WERI-Rb-1 (cell line): ENCODE measurements around the gene ACTR3.
"Not testable (repeated sequence)": the region's sequence is repeated elsewhere in the genome, so short reads cannot be mapped to it uniquely, and the experiment has no call there.

Experiments
- DNase-seq: peaks from one replicate; pipeline ENCODE4 v3.0.0-alpha.2; 2020
- H3K27ac ChIP-seq: fragments of 250-450 bp; sonication (Bioruptor Pico); 2 replicates; pipeline ENCODE4 v1.5.1; 2020; ENCODE audit warnings: mild to moderate bottlenecking, moderate library complexity
- H3K27me3 ChIP-seq: fragments of 250-450 bp; sonication (Bioruptor Pico); 2 replicates; pipeline ENCODE4 v1.5.1; 2021; ENCODE audit warnings: mild to moderate bottlenecking, low read depth, moderate library complexity; ENCODE audit not compliant: insufficient read depth, severe bottlenecking
- H3K36me3 ChIP-seq: fragments of 250-450 bp; sonication (Bioruptor Pico); 2 replicates; pipeline ENCODE4 v1.5.1; 2020; ENCODE audit warnings: mild to moderate bottlenecking, moderate library complexity
- H3K4me3 ChIP-seq: 2 replicates; pipeline ENCODE4 v1.5.1; 2011; ENCODE audit warnings: low read depth, mild to moderate bottlenecking, control low read depth, low read length
- H3K9me3 ChIP-seq: fragments of 250-450 bp; sonication (Bioruptor Pico); 2 replicates; pipeline ENCODE4 v1.5.1; 2021; ENCODE audit warnings: mild to moderate bottlenecking, moderate library complexity; ENCODE audit not compliant: severe bottlenecking
- TF ChIP-seq, protein P1 (sequence below): IDR thresholded peaks from 2 replicates; pipeline ENCODE4 v1.5.1; 2011; ENCODE audit warnings: low read depth, mild to moderate bottlenecking, control low read depth, inconsistent platforms, low read length

ACTR3 gene

DNA sequence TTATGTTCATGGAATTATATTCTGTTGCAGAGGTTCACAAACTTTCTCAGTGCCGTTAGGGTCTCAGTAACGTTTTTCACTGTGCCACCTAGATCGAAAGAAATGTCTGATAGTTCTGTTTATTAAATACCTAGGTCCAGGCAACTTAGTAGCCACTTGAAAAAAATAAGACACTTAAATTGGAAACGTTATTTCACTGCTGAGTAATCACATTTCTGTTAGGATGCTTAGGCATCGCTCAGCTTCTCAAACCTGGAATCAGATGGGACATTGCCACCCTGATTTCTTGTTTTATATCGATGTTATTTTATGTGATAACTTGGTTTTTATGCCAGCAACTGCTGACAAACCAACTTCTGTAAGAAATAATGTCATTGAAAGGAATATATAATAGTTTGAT lies 36.0 kb downstream of the ACTR3 start:
- no peak for DNase-seq
- TF ChIP-seq, protein P1, sequence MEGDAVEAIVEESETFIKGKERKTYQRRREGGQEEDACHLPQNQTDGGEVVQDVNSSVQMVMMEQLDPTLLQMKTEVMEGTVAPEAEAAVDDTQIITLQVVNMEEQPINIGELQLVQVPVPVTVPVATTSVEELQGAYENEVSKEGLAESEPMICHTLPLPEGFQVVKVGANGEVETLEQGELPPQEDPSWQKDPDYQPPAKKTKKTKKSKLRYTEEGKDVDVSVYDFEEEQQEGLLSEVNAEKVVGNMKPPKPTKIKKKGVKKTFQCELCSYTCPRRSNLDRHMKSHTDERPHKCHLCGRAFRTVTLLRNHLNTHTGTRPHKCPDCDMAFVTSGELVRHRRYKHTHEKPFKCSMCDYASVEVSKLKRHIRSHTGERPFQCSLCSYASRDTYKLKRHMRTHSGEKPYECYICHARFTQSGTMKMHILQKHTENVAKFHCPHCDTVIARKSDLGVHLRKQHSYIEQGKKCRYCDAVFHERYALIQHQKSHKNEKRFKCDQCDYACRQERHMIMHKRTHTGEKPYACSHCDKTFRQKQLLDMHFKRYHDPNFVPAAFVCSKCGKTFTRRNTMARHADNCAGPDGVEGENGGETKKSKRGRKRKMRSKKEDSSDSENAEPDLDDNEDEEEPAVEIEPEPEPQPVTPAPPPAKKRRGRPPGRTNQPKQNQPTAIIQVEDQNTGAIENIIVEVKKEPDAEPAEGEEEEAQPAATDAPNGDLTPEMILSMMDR = no peak
- peaks cover 38% of the 10 kb centered on the region for H3K36me3 ChIP-seq
- no peaks in the 10 kb centered on the region for H3K27me3 ChIP-seq
- H3K27ac ChIP-seq = no peak overlapping the region
- no peak overlapping the region for H3K4me3 ChIP-seq
- H3K9me3 ChIP-seq = no peaks in the 10 kb centered on the region

DNA sequence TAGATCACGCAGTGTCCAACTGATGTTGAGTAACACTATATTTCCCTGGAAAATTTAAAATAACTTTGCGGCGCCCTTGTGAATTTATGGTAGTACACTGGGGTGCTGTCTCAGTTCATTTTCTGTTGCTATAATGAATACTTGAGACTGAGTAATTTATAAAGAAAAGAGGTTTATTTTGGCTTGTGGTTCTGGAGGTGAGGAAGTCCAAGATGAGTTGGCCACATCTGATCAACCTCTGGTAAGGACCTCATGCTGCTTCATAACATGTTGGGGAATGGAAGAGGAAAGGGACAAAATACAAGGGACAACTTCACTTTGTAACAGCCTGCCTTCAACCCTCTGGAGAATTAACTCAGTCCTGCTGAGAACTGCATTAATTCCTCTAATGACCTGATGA lies 36.4 kb downstream of the ACTR3 start:
- H3K27ac ChIP-seq = no peak overlapping the region
- H3K4me3 ChIP-seq = no peak overlapping the region
- TF ChIP-seq, protein P1 = no peak
- H3K9me3 ChIP-seq = no peaks in the 10 kb centered on the region
- no peaks in the 10 kb centered on the region for H3K27me3 ChIP-seq
- DNase-seq = no peak
- peaks cover 38% of the 10 kb centered on the region for H3K36me3 ChIP-seq

DNA sequence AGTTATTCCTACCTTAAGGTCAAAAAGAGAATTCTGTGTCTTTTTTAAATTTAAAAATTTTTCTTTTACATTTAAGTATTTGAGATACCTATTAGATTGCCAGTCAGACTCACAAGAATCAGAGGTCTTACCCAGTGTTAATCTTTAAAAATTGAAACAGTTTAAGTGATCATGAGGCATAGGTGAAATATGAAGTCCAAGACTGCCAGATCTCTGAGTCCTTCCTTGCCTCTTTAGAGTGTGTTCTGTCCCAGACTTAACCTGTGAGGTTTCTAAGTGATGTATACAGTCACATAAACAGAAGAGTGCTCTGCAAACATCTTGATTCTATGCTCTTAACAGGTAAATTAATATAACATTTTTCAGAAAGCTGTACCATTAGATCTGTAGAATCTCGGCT lies 40.6 kb downstream of the ACTR3 start:
- no peaks in the 10 kb centered on the region for H3K27me3 ChIP-seq
- TF ChIP-seq, protein P1 = no peak
- no peak overlapping the region for H3K27ac ChIP-seq
- no peak overlapping the region for H3K4me3 ChIP-seq
- H3K9me3 ChIP-seq = no peaks in the 10 kb centered on the region
- no peak for DNase-seq
- peaks cover 32% of the 10 kb centered on the region for H3K36me3 ChIP-seq

DNA sequence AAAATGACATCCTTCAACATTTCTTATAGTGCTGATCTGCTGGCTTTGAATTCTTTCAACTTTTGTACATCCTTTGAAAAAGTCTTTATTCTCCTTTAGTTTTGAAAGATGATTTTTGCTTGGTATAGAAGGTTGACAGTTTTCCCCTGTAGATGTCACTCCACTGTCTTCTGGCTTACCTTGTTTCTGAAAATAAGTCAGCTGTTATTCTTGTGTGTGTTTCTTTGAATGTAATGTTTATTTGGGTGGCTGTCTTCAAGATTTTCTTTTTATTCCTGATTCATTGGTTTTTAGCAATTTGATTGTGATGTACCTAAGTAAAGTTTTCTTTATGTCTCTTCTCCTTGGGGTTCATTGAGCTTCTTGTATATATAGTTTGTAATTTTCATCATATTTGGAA lies 47.6 kb downstream of the ACTR3 start:
- Histone ChIP-seq H3K9me3 (no peaks in the 10 kb centered on the region), H3K36me3 (peaks cover 29% of the 10 kb centered on the region), H3K4me3 (no peak overlapping the region), H3K27ac (no peak overlapping the region), H3K27me3 (no peaks in the 10 kb centered on the region)
- DNase-seq = no peak
- TF ChIP-seq, protein P1 = no peak

DNA sequence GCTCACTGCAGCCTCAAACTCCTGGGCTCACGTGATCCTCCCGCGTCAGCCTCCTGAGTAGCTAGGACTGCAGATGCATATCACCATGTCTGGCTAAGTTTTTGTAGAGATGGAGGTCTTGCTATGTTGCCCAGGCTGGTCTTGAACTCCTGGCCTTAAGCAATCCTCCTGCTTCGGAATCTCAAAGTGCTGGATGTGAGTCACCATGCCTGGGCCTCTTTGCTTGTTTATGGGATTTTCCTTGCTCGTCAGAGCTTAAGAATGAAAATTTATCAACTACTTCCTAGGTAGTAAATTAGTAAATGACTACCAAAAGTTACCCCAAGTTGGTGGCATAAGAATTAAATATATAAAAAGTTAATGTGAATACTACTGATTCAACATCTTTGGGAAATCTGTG lies 51.0 kb downstream of the ACTR3 start:
- peaks cover 34% of the 10 kb centered on the region for H3K36me3 ChIP-seq
- H3K9me3 ChIP-seq = no peaks in the 10 kb centered on the region
- H3K4me3 ChIP-seq = no peak overlapping the region
- H3K27me3 ChIP-seq = no peaks in the 10 kb centered on the region
- DNase-seq = no peak
- H3K27ac ChIP-seq = no peak overlapping the region
- TF ChIP-seq, protein P1 = no peak

DNA sequence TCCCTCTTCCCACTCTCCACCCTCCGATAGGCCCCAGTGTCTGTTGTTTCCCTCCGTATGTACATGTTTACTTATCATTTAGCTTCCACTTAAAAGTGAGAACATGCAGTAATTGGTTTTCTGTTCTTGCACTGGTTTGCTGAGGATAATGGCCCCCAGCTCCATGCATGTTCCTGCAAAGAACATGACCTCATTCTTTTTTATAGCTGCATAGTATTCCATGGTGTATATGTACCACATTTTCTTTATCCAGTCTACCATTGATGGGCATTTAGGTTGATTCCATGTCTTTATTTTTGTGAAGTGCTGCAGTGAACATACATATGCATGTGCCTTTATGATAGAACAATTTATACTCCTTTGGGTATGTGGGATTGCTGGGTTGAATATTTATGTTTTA lies 55.9 kb downstream of the ACTR3 start:
- H3K4me3 ChIP-seq, DNase-seq, H3K9me3 ChIP-seq, H3K27ac ChIP-seq, H3K27me3 ChIP-seq: not testable (repeated sequence)
- H3K36me3 ChIP-seq = peaks cover 29% of the 10 kb centered on the region

DNA sequence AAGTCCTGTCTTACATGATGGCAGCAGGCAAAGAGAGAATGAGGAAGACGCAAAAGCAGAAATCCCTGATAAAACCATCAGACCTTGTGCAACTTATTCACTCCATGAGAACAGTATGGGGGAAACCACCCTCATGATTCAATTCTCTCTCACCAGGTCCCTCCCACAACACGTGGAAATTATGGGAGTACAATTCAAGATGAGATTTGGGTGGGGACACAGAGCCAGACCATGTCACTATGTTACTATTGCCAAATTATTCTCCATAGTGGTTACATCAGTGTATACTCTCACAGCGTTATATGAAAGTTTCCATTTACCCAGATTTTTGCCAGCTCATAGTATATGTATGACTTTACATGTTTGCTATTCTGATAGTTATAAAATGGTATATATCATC lies 61.0 kb downstream of the ACTR3 start:
- not testable (repeated sequence) for H3K27me3 ChIP-seq, H3K27ac ChIP-seq, H3K9me3 ChIP-seq, H3K4me3 ChIP-seq, DNase-seq
- H3K36me3 ChIP-seq = peaks cover 44% of the 10 kb centered on the region
